Uterine smooth muscle cell (primary cell): ENCODE measurements around the gene TAS2R41. TPM values are rescaled to one million over a fixed set of nuclear protein-coding genes. Genes with fewer than 3 reads are reported as not detected.

ENCODE experiments used
- total RNA-seq: library from RNA; depleted of rRNA; stranded (reverse); fragments of >200 nt; gene quantifications from 2 replicates; pipeline ENCODE4 v1.2.3, GENCODE V29; 2014

TAS2R41 gene, protein sequence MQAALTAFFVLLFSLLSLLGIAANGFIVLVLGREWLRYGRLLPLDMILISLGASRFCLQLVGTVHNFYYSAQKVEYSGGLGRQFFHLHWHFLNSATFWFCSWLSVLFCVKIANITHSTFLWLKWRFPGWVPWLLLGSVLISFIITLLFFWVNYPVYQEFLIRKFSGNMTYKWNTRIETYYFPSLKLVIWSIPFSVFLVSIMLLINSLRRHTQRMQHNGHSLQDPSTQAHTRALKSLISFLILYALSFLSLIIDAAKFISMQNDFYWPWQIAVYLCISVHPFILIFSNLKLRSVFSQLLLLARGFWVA
- not detected in 2 replicates for total RNA-seq

DNA sequence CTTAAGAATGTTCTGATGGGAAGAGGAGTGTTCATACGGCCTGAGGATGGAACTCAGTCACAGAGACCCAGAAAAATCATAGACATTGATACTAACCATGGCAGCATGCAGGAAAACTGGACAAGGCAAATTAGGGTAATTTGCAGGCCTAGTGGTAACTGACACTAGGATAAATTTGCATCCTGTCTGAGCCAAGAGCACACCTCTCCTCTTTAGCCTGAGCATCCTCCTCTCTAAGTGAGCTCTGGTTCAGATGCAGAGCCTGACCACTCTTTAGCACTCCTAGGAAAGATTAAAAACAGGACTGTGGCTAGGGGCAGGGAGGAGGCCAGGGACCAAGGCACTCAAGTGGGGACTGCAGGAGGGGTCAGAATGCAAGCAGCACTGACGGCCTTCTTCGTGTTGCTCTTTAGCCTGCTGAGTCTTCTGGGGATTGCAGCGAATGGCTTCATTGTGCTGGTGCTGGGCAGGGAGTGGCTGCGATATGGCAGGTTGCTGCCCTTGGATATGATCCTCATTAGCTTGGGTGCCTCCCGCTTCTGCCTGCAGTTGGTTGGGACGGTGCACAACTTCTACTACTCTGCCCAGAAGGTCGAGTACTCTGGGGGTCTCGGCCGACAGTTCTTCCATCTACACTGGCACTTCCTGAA lies at the start of gene TAS2R41:
TSS of gene TAS2R41 (plus strand) at position 373 of the 650 bp plus-strand sequence. CDS start at position 373, 0 bp downstream.

DNA sequence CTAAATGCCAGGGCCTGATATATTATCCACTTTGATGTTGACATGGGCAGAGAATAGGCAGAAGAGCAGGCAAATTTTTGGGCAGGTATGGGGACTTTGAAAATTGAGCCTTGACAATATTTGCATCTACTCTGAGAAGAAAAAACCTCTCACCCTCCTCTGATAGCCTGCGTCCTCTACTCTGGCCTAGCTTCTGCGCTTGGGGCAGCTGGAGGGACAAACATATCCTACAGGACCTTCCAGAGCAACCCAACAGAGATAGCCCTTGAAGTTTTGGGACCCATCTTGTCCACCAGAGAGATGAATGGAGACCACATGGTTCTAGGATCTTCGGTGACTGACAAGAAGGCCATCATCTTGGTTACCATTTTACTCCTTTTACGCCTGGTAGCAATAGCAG lies 34.5 kb upstream of the TAS2R41 start, which contains the start of gene TAS2R60:
TSS of gene TAS2R60 (plus strand) at position 301 of the 400 bp plus-strand sequence. CDS start at position 301, 0 bp downstream.

Other genes starting within 250 kb of the TAS2R41 start
- 55.4 and 84.5 TPM in 2 replicates for gene GSTK1, start 214.4 kb upstream of the TAS2R41 start, total RNA-seq
- gene TMEM139, start 192.9 kb upstream of the TAS2R41 start, total RNA-seq, result under 0.01 TPM in 1 of 2 replicates, not detected in the other
- 11.2 and 15.7 TPM in 2 replicates for gene CASP2, start 189.5 kb upstream of the TAS2R41 start, total RNA-seq
- not detected in 2 replicates for gene CLCN1, start 161.8 kb upstream of the TAS2R41 start, total RNA-seq
- gene FAM131B, start 115.2 kb upstream of the TAS2R41 start, total RNA-seq, result 2.3 and 4.1 TPM in 2 replicates
- 36.1 and 37.0 TPM in 2 replicates for gene ZYX, start 96.5 kb upstream of the TAS2R41 start, total RNA-seq
- gene EPHA1, start 69.0 kb upstream of the TAS2R41 start, total RNA-seq, result 0.12 and 0.33 TPM in 2 replicates
- gene TAS2R60, start 34.4 kb upstream of the TAS2R41 start, total RNA-seq, result 0.11 TPM in 1 of 2 replicates, not detected in the other
- gene CTAGE15, start 93.9 kb downstream of the TAS2R41 start, total RNA-seq, result 0.75 TPM in 1 of 2 replicates, not detected in the other
- gene TCAF2, start 143.1 kb downstream of the TAS2R41 start, total RNA-seq, result 1.4 and 1.9 TPM in 2 replicates